OCI-LY3 (cell line): Measurements from ENCODE around the gene ATP8A2.
"Not testable (repeated sequence)": the region's sequence is repeated elsewhere in the genome, so short reads cannot be mapped to it uniquely, and the experiment has no call there.

ENCODE experiments used
- CTCF ChIP-seq: fragments of 200-600, 300-600 bp; sonication (generic); IDR thresholded peaks from 2 replicates; pipeline ENCODE4 v1.5.1; 2014; ENCODE audit warnings: antibody characterized with exemption, low read length, low read depth
- EZH2phosphoT487 ChIP-seq: fragments of 200-600 bp; shearing (Covaris generic); IDR thresholded peaks from 2 replicates; pipeline ENCODE4 v1.6.1; 2018; ENCODE audit warnings: antibody characterized with exemption, mixed run types, low read depth

- not testable (repeated sequence) for TF ChIP-seq CTCF, EZH2phosphoT487
Observed at GRCh38 chr13:25572171-25572570, 200.4 kb downstream of the ATP8A2 start.
